ENCODE data around the gene CTSL.

The CTSL gene

GRCh38 chr9:87682618-87683017 is 43.3 kb upstream of the CTSL start:
- no peak for TF ChIP-seq CTCF (IDR thresholded peaks at IDR 0.05; ENCODE audit: insufficient read depth, missing control alignments)
- FAIRE-seq (no peak), DNase-seq (ENCODE audit: insufficient read length, low spot score) (no peak)

GRCh38 chr9:87683751-87684626 is 41.9 kb upstream of the CTSL start:
- no peak for TF ChIP-seq CTCF (IDR thresholded peaks at IDR 0.05; ENCODE audit: insufficient read depth, missing control alignments)
- no peak for DNase-seq (ENCODE audit: insufficient read length, low spot score)
- no peak for FAIRE-seq

- no peak for DNase-seq (ENCODE audit: insufficient read length, low spot score)
- FAIRE-seq = no peak
Observed at GRCh38 chr9:87684627-87685219, 41.2 kb upstream of the CTSL start.

GRCh38 chr9:87685441-87685840 is 40.5 kb upstream of the CTSL start:
- DNase-seq (ENCODE audit: insufficient read length, low spot score) (no peak), FAIRE-seq (no peak)
- TF ChIP-seq CTCF (IDR thresholded peaks at IDR 0.05; ENCODE audit: insufficient read depth, missing control alignments) = no peak

More at GRCh38 chr9:87684627-87685219, 41.2 kb upstream of the CTSL start:
- TF ChIP-seq CTCF (IDR thresholded peaks at IDR 0.05; ENCODE audit: insufficient read depth, missing control alignments) = peak; percentile 52

GRCh38 chr9:87685871-87686519 is 39.9 kb upstream of the CTSL start:
- no peak for FAIRE-seq
- no peak for DNase-seq (ENCODE audit: insufficient read length, low spot score)
- TF ChIP-seq CTCF (IDR thresholded peaks at IDR 0.05; ENCODE audit: insufficient read depth, missing control alignments) = no peak

GRCh38 chr9:87686520-87687090 is 39.3 kb upstream of the CTSL start:
- DNase-seq (ENCODE audit: insufficient read length, low spot score) (no peak), FAIRE-seq (no peak)
- TF ChIP-seq CTCF (IDR thresholded peaks at IDR 0.05; ENCODE audit: insufficient read depth, missing control alignments) = no peak

Data from D721Med (cell line).